Measurements from ENCODE around the gene SNORC. TPM values are rescaled to one million over a fixed set of nuclear protein-coding genes. Genes with fewer than 3 reads are reported as not detected.

Gene SNORC
- total and polyA plus RNA-seq, 2 of the 13 experiments (the other 11 are each of a cell fraction or from before 2014, with no cell fraction given) = 59.1 to 86.1 TPM

- TF ChIP-seq KDM3A (CRISPR knock-in tag; IDR thresholded peaks at IDR 0.05; ENCODE audit: low read depth) (0 out of 2 replicates have a peak, but pooled peaks have one; percentile 11), TAF1 (CRISPR knock-in tag; IDR thresholded peaks at IDR 0.05) (peak; percentile 16; the same call in 1 of the 2 replicates), DMAP1 (CRISPR knock-in tag; IDR thresholded peaks at IDR 0.05) (peak; percentile 32; the same call in 1 of the 2 replicates), E2F2 (CRISPR knock-in tag; IDR thresholded peaks at IDR 0.05; ENCODE audit: borderline replicate concordance) (no peak), KLF15 (CRISPR knock-in tag; IDR thresholded peaks at IDR 0.05; ENCODE audit: borderline replicate concordance) (0 out of 2 replicates have a peak, but pooled peaks have one; percentile 34), HES4 (CRISPR knock-in tag; IDR thresholded peaks at IDR 0.05; ENCODE audit: borderline replicate concordance) (peak; percentile 68), ZBTB43 (CRISPR knock-in tag; conservative IDR thresholded peaks at IDR 0.05) (0 out of 2 replicates have a peak, but pooled peaks have one; percentile 19), HOXA3 (CRISPR knock-in tag; IDR thresholded peaks at IDR 0.05) (peak; percentile 59), TFDP1 (CRISPR knock-in tag; IDR thresholded peaks at IDR 0.05; ENCODE audit: borderline replicate concordance) (peak; percentile 52; the same call in 1 of the 2 replicates), ZNF33B (CRISPR knock-in tag; IDR thresholded peaks at IDR 0.05) (0 out of 2 replicates have a peak, but pooled peaks have one; percentile 84), HDAC1 (CRISPR knock-in tag; IDR thresholded peaks at IDR 0.05) (peak; percentile 65), ZBTB33 (CRISPR knock-in tag; IDR thresholded peaks at IDR 0.05) (peak; percentile 87), ZBTB14 (CRISPR knock-in tag; IDR thresholded peaks at IDR 0.05) (peak; percentile 96), POLR2AphosphoS5 (IDR thresholded peaks at IDR 0.05; ENCODE audit: low read depth, low read length) (peak; percentile 20; the same call in 1 of the 2 replicates), ZNF775 (CRISPR knock-in tag; IDR thresholded peaks at IDR 0.05; ENCODE audit: borderline replicate concordance) (no peak), ZNF710 (CRISPR knock-in tag; IDR thresholded peaks at IDR 0.05; ENCODE audit: borderline replicate concordance) (no peak), CCDC6 (CRISPR knock-in tag; IDR thresholded peaks at IDR 0.05) (peak; percentile 38; the same call in 1 of the 2 replicates), ZNF274 (CRISPR knock-in tag; IDR thresholded peaks at IDR 0.05) (0 out of 2 replicates have a peak, but pooled peaks have one; percentile 24)
Measured at GRCh38 chr2:232876161-232876977, 6.3 kb downstream of the SNORC start (continued).
